ENCODE measurements around the gene NRBP1.

DNA sequence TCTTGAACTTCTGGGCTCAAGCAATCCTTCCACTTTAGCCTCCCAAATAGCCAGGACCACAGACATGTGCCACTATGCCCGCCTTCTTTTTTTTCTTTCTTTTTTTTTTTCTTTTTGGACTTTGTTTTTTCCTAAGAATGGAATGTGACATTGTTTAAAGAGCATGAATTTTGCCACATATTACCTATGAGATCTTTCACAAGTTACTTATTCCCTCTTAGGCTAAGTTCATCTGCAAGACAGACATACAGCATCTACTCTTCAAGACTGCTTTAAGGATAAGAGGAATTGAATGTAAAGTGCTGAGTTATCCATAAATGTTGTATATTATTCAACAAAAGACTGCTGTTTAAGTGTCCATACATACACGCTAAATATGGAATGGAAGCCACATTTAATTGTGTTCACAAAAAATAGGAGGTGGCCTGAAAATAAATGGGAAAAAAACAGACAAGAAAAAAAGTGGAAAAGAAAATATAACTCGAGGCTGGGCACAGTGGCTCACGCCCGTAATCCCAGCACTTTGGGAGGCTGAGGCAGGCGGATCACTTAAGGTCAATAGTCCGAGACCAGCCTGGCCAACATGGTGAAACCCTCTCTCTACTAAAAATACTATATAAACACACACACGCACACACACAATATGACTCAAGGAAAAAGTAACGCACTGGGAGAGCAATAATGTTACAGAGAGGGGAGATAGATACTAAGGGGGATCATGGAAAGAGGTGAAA is 15.8 kb upstream of the NRBP1 start:
- TF ChIP-seq EGR1 (IDR thresholded peaks at IDR 0.05; ENCODE audit: low read depth in 2 of 2) (no peak), CTCF (IDR thresholded peaks at IDR 0.05; ENCODE audit: low read depth, low read length, missing input control) (no peak), JUND (IDR thresholded peaks at IDR 0.05) (no peak), YY1 (IDR thresholded peaks at IDR 0.05) (no peak), FOXA1 (IDR thresholded peaks at IDR 0.05) (no peak)

Data from liver (tissue), 3 donors.